Kidney glomerular epithelial cell (primary cell): ENCODE results near the gene PITPNC1.
A peak's percentile ranks its signal among the peaks of the same experiment; 100 is the strongest.
"Not testable (repeated sequence)": the region's sequence is repeated elsewhere in the genome, so short reads cannot be mapped to it uniquely, and the experiment has no call there.

Experiments used
- DNase-seq: peaks from one replicate; lab custom pipeline; 2025; lab: John Stamatoyannopoulos, UW

The PITPNC1 gene

DNA sequence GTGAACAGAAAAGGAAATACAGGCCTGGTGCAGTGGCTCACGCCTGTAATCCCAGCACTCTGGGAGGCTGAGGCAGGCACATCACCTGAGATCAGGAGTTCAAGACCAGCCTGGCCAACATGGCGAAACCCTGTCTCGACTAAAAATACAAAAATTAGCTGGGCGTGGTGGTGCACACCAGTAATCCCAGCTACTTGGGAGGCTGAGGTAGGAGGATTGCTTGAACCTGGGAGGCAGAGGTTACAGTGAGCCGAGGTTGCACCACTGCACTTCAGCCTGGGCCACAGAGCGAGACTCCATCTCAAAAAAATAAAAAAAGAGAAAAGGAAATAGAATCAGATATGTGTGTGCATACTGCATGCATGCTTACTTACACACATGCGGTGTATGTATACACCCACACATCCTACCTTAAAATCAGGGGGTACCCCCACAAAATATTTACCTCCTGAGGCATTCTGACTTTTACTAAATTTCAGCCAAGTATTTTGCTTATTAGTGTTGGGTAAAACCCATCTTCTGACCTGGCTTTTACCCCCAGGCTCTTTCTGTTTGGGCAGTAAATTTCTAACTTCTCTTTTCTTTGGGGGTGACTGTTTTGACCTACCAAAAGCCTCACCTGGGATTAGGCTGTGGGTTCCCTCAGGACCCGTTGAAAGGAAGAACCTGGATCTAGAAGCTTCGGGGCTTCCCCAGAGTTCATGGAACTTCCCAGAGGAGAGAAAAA is 201.8 kb downstream of the PITPNC1 start:
- not testable (repeated sequence) for DNase-seq

DNA sequence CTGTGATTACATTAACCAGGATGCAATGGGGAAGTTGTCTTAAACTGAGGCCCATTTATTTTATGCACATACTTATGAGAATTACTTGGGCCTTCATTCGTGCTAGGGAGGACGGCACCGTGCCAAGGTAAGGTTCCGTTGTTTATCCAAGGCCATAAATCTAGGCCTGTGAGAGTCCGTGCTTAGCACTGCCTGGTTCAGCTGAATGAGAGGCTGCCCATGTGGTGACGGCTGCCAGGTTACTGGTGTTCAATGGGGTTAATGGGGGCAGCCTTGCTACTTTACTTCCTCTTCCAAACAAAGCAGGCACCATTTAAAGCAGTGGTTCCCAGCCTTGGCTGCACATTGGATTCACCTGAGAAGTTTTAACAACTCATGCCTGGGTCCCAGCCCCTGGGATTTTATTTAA is 205.6 kb downstream of the PITPNC1 start:
- peak; percentile 91 for DNase-seq

- DNase-seq: no peak
These were observed 208.1 kb downstream of the PITPNC1 start for GRCh38 chr17:67585077-67585602.

GRCh38 chr17:67588326-67588725 is 211.2 kb downstream of the PITPNC1 start:
- DNase-seq: no peak

DNA sequence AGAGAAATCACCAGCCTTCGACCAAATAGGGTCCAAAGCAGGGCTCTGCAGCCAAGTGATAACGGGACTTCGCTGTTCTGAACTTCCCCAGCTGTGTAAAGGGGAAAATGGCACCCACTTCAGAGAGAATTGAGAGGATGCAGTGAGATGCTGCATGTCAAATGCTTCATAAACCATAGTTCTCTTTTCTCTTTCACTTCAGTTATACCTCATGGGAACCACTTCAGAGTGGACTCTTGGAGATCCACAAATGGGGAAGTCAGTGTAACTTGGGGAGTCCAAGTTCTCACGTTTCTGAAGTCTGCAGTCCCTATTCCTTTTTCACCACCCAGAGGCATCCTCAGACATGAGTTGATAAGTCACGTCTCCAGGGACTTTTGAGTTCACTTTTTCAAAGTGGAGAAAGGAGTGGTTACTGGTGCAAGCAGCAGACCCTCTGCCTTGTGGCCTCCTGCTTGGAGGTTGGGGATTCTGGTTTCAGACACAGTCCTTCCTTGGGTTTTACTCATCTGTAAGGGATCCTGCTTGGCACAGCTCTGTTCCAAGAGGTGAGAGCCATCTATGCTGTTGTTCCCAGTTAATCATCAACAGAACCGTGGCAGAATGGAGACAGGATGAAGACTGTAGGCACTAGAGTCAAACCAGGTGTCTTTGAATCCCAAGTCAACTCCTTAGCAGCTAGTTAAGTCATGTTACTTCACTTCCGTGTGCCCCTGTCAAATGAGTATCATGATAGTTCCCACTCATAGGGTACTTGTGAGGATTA is 217.2 kb downstream of the PITPNC1 start:
- DNase-seq: peak; percentile 20

DNA sequence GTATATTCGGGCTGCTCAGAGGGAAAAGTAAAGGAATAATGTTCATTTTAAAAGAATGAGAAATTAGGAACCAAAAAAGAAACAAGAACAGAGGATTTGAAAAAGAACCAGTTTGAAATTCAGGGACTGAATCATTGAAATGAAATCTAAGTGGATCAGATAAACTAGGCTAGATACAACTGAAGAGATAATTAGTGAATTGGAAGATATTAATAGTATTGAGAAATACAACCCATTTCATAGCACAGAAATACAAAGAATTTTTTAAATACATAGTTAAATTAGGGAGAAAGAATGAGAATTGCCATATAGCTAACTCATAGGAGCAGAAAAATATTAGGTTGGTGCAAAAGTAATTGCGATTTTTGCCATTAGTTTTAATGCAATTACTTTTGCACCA is 223.3 kb downstream of the PITPNC1 start:
- no peak for DNase-seq

DNA sequence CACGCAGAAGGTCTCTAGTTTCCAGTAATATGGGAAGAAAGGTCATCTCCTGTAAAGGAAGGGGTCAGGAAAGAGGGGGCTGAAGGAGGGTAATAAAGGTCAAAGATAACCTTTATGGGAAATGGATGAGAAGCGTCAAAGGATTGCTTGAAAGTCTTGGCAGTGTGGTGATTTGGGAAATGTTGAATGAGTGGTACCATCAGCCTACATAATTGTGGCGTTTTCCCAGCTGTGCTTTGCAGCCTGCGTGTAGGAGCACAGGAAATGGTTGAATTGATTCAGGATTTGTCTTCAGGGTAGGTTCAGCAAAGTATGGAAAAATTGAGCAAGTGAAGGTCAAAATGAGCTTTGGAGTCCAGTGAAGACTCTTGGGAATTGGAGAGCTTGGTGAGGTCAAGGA is 224.8 kb downstream of the PITPNC1 start:
- no peak for DNase-seq

- no peak for DNase-seq
These were observed 225.4 kb downstream of the PITPNC1 start for GRCh38 chr17:67602444-67602843.

- DNase-seq: peak; percentile 23
These were observed 225.9 kb downstream of the PITPNC1 start for GRCh38 chr17:67602974-67603373.

DNA sequence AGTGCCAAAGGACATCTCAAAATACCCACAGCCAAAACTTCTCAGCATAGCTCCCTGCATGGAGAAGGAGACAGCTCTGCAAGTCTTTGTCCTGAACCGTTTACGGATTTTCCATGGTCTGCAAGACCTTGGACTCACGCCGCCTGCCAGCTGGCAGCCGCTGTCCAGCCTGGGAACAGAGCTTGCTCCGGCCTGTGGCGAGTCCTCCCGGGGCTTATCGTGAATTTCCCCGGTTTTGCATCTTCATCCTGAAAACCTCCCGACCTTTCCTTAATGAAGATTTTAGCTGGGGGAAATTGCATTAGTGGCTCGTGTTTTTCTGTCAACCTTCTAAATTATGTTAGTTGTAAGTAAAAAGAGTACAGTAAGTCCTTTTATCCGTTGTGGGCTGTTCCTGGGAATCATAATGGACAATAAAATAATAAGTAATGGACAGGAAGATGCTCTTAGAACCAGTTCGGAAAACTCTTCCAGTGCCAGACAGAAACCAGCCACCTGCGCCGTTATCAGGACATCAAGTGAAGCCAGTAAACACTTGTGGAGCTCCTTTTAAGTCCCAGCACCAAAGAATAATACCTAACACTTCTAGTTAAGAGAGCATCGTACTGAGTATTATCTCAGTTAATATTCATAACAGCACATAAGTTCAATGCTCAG is 228.3 kb downstream of the PITPNC1 start:
- no peak for DNase-seq

DNA sequence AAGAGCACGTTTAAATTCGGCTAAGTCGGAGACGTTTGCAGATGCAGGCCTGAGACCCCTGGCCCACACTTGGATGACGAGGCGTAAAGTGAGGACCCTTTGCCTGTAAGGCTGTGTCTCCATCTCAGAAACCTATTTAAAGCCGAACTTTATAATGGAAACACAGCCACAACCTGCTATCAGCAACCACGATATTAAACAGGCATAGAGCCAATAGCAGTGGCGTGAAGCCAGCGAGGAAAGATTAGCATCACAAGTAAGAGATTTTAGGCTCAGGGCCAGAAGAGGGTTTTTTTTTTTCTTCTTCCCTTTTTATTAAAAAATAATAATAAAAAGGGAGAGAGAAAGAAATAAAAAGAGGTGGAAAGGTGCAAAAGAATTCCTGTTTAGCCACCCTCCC is 229.4 kb downstream of the PITPNC1 start:
- no peak for DNase-seq

DNA sequence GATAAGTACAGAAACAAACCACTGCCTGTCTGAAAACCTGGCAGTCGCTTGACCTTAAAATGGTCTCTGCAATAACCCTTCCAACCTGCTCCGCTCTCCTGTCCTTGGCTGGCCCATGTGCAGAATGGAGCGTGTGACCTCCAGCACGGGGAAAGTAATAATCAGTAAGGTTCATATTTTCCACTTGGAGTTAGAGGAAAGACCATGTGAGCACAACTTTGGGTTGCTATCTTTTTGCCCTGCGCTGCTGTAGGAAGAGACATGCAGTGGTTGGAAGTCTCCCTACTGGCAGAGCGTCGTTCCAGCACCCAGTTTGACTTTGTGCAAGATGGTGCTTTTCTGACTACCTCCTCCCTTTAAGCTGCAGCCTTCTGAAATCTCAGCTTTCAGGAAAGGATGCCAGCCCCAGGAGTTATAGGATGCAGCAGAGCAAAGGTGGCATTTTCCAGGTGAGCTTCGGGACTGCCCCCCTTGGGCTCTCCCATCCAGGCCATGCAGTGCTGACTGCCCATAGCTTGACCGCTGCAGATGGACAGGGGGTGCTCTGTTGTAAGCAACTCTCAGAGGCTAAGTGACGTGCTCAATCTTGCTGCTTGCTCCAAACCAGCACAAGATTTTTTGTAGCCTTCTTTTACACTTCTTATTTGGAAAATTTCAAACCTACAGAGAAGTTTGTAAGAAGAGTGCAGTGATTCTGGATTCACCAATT is 230.0 kb downstream of the PITPNC1 start:
- DNase-seq: no peak

DNA sequence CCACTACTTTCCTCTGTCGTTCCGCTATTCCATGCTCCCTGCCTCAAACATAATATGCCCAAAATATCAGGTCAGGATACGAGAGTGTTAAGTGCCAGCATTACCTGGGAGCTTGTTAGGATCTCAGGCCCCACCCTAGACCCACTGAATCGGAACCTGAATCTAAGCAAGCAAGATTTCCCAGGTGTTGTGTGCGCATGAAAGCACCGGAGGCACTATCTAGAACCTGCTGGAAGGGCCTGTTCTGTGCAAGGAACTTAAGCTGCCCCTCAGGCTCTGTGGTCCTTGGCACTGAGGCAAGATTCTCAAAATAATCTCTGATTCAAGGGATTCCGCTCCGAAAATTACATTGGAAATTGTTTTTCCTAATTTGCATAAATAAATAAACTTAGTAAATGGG is 233.0 kb downstream of the PITPNC1 start:
- no peak for DNase-seq

GRCh38 chr17:67613961-67614360 is 236.9 kb downstream of the PITPNC1 start:
- DNase-seq: no peak

DNA sequence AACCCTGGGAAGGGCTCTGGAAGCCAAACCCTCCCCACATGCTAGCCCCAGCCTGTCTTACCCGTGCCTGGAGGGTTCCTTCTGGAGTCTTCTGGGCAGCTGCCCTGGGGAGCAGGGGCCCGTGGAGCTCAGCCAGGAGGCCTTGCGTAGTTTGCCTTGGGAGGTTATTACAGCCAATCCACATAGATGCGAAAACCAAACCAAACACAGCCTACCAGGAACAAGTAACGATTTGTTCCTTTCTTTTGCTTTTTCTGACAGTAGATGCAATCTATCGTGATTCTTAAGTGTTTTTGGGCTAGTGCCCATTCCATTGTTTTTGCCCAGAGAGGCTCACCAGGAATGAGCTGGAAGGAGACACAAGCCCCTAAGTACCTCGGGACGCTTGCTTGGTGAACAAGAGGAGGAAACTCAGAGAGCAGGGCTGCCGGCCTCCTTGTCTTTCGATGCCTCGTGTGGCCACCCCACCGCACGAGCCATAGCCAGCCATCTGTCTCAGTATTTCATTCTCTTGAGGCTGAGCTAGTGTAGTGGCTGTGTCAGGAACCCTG is 238.0 kb downstream of the PITPNC1 start:
- no peak for DNase-seq

GRCh38 chr17:67615736-67616135 is 238.7 kb downstream of the PITPNC1 start:
- DNase-seq: no peak

DNA sequence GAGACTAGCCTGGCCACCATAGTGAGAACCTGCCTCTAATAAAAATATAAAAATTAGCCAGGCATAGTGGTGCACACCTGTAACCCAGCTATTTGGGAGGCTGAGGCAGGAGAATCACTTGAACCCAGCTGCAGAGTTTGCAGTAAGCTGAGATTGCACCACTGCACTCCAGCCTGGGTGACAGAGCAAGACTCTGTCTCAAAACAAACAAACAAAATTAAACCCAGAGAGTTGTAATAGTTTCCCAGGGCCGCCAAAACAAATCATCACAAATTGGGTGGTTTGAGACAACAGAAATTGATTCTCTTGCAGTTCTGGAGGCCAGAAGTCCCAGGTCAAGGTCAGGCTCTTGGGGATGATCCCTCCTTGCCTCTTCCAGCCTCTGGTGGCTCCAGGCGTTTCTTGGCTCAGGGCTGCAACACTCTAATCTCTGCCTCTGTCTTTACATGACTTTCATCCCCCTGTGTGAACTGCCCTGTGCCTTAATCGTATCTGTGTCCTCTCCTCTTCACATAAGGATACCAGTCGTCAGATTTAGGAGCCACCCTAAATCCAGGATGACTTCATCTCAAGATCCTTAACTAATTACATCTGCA is 240.3 kb downstream of the PITPNC1 start:
- no peak for DNase-seq

GRCh38 chr17:67619555-67619954 is 242.5 kb downstream of the PITPNC1 start:
- no peak for DNase-seq

DNA sequence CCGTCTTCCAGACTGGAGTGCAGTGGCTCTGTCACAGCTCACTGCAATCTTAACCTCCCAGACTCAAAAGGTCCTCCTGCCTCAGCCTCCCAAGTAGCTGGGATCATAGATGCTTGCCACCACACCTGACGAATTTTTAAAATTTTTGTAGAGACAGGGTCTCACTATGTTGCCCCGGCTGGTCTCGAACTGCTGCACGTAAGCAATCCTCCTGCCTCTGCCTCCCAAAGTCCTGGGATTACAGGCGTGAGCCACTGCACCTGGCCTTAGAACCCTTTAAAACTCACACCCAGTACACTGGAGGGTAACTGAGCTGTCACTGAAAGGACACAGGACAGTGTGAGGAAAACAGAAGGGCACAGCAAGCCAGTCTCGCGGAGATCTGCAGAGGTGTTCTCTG is 243.0 kb downstream of the PITPNC1 start:
- DNase-seq: no peak

- DNase-seq: no peak
These were observed 243.6 kb downstream of the PITPNC1 start for GRCh38 chr17:67620636-67621035.

DNA sequence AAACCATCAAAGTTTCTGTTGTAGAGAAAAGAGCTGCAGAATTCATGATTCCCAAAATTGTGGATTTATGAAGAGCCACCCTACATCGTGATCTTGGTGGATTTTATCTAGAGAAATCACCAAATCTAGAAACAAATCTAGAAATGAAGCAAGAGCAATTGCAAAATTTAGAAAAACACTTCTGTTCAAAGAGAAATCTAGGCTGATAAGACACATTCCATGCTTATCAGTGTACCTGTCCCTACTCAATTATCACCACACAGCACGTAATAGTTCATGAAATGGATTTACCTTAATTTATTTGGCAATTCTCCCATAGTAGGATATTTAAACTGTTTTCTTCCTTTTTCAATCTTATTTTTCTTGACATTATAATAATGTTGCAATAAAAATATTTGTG is 246.7 kb downstream of the PITPNC1 start:
- DNase-seq: no peak
